Activated naive CD8-positive, alpha-beta T cell treated with anti-CD3 and anti-CD28 coated beads, Interleukin-2, amount 50 U/mL, for 24 hours (primary cell): ENCODE results near the gene ART4.
A peak's percentile ranks its signal among the peaks of the same experiment; 100 is the strongest.

Experiments
- ATAC-seq: fragments of 150-1000 bp; cut with Tn5 transposase; one replicate; pipeline ENCODE4 v1.10.0; 2021
- DNase-seq: peaks from one replicate; pipeline ENCODE4 v3.0.0; 2021
- H3K27ac Mint-ChIP-seq: one replicate; pipeline ENCODE4 v1.8.0; 2021; ENCODE audit warnings: mild to moderate bottlenecking, mixed read lengths
- H3K27me3 Mint-ChIP-seq: one replicate; pipeline ENCODE4 v1.8.0; 2021; ENCODE audit warnings: mixed read lengths
- H3K36me3 Mint-ChIP-seq: one replicate; pipeline ENCODE4 v1.8.0; 2021; ENCODE audit warnings: low read depth, mixed read lengths
- H3K4me1 Mint-ChIP-seq: one replicate; pipeline ENCODE4 v1.8.0; 2021; ENCODE audit warnings: mixed read lengths
- H3K4me3 Mint-ChIP-seq: one replicate; pipeline ENCODE4 v1.8.0; 2021; ENCODE audit warnings: mild to moderate bottlenecking, moderate library complexity, mixed read lengths
- H3K9me3 Mint-ChIP-seq: one replicate; pipeline ENCODE4 v1.8.0; 2021; ENCODE audit warnings: mixed read lengths

Gene ART4

DNA sequence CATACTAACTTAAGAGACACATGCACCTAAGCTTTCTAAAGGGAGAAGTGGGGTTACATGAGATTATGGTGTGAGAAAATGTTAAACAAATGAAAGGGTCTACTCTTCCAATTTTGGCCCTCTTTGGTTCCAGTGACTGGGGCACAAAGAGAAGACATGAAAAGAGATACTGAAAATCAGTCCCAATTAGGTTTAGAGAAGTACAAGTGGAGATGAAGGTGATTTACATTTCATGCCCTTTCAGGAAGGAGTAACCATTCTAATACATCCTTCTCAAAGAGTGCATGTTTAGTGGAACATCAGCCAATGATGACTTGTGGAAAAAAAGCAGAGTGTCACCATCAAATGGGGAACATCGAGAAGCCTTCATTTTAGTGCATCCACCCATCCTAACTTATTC, 27.9 kb upstream of the ART4 start:
- DNase-seq (no peak), ATAC-seq (no peak)
- H3K27me3 Mint-ChIP-seq = peaks cover 3% of the 10 kb centered on the region
- peaks cover 3% of the 10 kb centered on the region for H3K36me3 Mint-ChIP-seq
- H3K27ac Mint-ChIP-seq = no peak overlapping the region
- no peaks in the 10 kb centered on the region for H3K4me1 Mint-ChIP-seq
- H3K9me3 Mint-ChIP-seq = peaks cover 4% of the 10 kb centered on the region
- H3K4me3 Mint-ChIP-seq = no peak overlapping the region

- ATAC-seq (no peak), DNase-seq (no peak)
- Mint-ChIP-seq H3K4me3 (no peak overlapping the region), H3K36me3 (peaks cover 3% of the 10 kb centered on the region), H3K4me1 (no peaks in the 10 kb centered on the region), H3K27ac (no peak overlapping the region), H3K9me3 (peaks cover 8% of the 10 kb centered on the region), H3K27me3 (peaks cover 3% of the 10 kb centered on the region)
These were observed 25.7 kb upstream of the ART4 start for GRCh38 chr12:14868916-14869506.

GRCh38 chr12:14860490-14860889, 17.2 kb upstream of the ART4 start:
- no peak for DNase-seq
- H3K36me3 Mint-ChIP-seq = peaks cover 8% of the 10 kb centered on the region
- peaks cover 7% of the 10 kb centered on the region for H3K4me1 Mint-ChIP-seq
- no peak overlapping the region for H3K27ac Mint-ChIP-seq
- H3K27me3 Mint-ChIP-seq = no peaks in the 10 kb centered on the region
- peaks cover 29% of the 10 kb centered on the region for H3K9me3 Mint-ChIP-seq
- ATAC-seq = no peak
- H3K4me3 Mint-ChIP-seq = no peak overlapping the region

DNA sequence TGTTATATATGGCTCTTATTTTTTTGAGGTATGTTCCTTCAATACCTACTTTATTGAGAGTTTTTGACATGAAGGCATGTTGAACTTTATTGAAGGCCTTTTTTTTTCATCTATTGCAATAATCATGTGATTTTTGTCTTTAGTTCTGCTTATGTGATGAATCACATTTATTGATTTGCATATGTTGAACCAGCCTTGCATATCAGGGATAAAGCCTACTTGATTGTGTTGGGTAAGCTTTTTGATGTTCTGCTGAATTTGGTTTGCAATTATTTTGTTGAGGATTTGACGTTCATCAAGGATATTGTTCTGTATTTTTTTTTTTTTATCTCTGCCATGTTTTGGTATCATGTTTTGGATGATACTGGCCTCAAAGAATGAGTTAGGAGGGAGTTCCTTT, 15.2 kb upstream of the ART4 start:
- Mint-ChIP-seq H3K9me3 (peaks cover 29% of the 10 kb centered on the region), H3K4me1 (peaks cover 9% of the 10 kb centered on the region), H3K36me3 (peaks cover 8% of the 10 kb centered on the region), H3K4me3 (no peak overlapping the region), H3K27me3 (no peaks in the 10 kb centered on the region), H3K27ac (no peak overlapping the region)
- DNase-seq = no peak
- no peak for ATAC-seq

DNA sequence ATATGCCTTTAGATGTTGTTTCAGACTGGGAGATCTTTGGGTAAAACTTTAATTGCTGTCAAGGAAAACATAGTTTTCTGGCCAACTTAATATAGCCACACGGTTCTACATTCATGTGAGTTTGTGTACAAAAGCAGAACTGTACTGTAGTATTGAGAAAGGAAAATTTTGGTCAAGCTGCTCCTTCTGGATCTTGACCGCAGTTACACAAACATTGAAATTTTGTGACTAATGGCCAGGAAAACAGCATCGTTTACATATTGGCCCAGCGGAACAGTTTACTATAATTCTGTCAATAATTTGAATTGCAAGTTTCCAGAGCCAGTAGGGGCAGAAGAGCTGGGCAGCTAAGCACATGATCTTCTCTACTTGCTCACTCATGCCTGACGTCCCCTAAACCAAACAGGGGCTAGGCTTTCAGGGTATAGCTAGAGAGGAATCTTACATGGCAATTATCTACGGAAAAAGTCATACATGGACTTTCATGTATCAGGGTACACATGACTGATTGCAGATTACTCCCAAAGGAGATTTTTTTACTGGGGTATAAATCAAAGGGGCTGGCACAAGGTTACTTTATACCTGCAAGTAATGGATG, 11.4 kb upstream of the ART4 start:
- Mint-ChIP-seq H3K9me3 (peaks cover 17% of the 10 kb centered on the region), H3K27me3 (no peaks in the 10 kb centered on the region), H3K36me3 (peaks cover 1% of the 10 kb centered on the region), H3K4me1 (peaks cover 9% of the 10 kb centered on the region), H3K27ac (no peak overlapping the region), H3K4me3 (no peak overlapping the region)
- ATAC-seq = no peak
- no peak for DNase-seq

DNA sequence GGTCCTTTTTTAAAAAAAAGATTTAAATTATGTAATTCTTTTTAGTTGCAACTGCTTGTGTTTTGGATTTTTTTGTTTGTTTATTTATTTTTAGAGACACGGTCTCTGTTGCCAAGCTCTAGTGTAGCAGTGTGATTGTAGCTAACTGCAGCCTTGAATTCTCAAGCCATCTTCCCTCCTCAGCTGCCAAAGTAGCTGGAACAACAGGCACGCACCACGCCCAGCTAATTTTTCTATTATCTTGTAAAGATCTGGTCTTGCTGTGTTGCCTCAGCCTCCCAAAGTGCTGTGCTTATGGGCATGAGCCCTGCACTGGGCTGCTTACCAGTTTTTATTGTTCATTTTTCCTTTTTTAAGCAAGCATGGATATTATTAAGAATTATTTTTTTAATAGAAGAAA, 10.6 kb upstream of the ART4 start:
- Mint-ChIP-seq H3K4me3 (no peak overlapping the region), H3K9me3 (peaks cover 10% of the 10 kb centered on the region), H3K36me3 (no peaks in the 10 kb centered on the region), H3K27ac (no peak overlapping the region), H3K27me3 (no peaks in the 10 kb centered on the region), H3K4me1 (peaks cover 9% of the 10 kb centered on the region)
- ATAC-seq (no peak), DNase-seq (no peak)

- no peaks in the 10 kb centered on the region for H3K27me3 Mint-ChIP-seq
- peak overlapping the region; percentile 28 for H3K27ac Mint-ChIP-seq
- no peak for DNase-seq
- H3K36me3 Mint-ChIP-seq = no peaks in the 10 kb centered on the region
- peaks cover 6% of the 10 kb centered on the region for H3K9me3 Mint-ChIP-seq
- no peak for ATAC-seq
- no peak overlapping the region for H3K4me3 Mint-ChIP-seq
- H3K4me1 Mint-ChIP-seq = peaks cover 3% of the 10 kb centered on the region
These were observed 9.6 kb upstream of the ART4 start for GRCh38 chr12:14852880-14853279.

- no peak for DNase-seq
- Mint-ChIP-seq H3K4me3 (no peak overlapping the region), H3K27ac (no peak overlapping the region), H3K36me3 (no peaks in the 10 kb centered on the region), H3K9me3 (no peaks in the 10 kb centered on the region), H3K27me3 (no peaks in the 10 kb centered on the region), H3K4me1 (peaks cover 9% of the 10 kb centered on the region)
- ATAC-seq = no peak
These were observed 7.8 kb upstream of the ART4 start for GRCh38 chr12:14850929-14851663.

- H3K4me3 Mint-ChIP-seq = no peak overlapping the region
- no peak for DNase-seq
- no peaks in the 10 kb centered on the region for H3K36me3 Mint-ChIP-seq
- no peak overlapping the region for H3K27ac Mint-ChIP-seq
- no peak for ATAC-seq
- H3K27me3 Mint-ChIP-seq = no peaks in the 10 kb centered on the region
- no peaks in the 10 kb centered on the region for H3K9me3 Mint-ChIP-seq
- H3K4me1 Mint-ChIP-seq = peaks cover 13% of the 10 kb centered on the region
These were observed 6.3 kb upstream of the ART4 start for GRCh38 chr12:14849661-14850060.

GRCh38 chr12:14846876-14847580, 3.7 kb upstream of the ART4 start:
- Mint-ChIP-seq H3K27ac (no peak overlapping the region), H3K4me1 (peaks cover 13% of the 10 kb centered on the region), H3K4me3 (no peak overlapping the region), H3K27me3 (no peaks in the 10 kb centered on the region), H3K9me3 (no peaks in the 10 kb centered on the region), H3K36me3 (no peaks in the 10 kb centered on the region)
- DNase-seq (no peak), ATAC-seq (no peak)

DNA sequence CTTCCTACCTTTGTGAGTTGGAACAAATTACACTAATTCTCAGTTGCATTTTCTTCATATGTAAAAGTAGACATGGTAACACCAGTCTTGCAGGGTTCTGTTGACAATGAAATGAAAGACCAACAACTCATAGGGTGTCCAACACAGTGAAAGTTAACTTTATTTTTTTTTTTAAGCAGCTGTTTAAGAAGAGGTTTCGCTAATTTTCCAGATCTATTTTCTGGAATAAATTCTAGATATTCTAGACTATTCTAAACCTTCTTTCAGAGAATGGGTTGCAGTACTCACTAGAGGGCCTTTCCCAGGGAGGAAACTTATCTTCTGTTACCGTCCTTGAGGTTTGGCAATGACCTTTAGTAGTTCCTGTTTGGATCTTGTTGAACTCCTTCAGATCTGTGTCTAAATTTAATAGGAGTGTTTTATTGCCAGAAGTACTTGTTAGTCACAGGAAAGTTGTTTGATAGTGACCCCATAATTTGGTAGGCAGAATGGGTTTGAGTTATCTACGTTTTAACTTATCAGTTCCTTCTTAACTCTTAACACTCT, 2.8 kb upstream of the ART4 start:
- peaks cover 13% of the 10 kb centered on the region for H3K4me1 Mint-ChIP-seq
- no peaks in the 10 kb centered on the region for H3K27me3 Mint-ChIP-seq
- peak overlapping the region; percentile 20 for H3K27ac Mint-ChIP-seq
- peak; percentile 40 for ATAC-seq
- no peak overlapping the region for H3K4me3 Mint-ChIP-seq
- no peak for DNase-seq
- H3K9me3 Mint-ChIP-seq = no peaks in the 10 kb centered on the region
- no peaks in the 10 kb centered on the region for H3K36me3 Mint-ChIP-seq

DNA sequence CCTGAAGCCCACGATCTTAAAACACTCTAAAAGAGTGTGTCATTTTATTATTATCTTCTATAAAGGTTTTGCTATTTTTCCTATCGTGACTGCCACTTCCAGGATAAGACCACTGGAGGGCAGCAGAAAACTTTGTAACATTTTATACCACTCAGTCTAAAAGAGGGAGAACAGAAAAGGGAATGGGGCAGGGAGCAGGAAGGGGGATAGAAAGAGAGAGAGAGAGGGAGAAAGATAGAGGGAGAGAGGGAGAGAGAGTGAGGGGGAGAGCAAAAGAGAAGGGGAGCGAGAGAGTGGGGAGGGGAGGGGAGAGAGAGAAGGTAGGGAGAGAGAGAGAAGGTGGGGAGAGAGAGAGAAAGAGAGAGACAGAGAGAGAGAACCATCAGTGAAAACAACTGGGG, 2.0 kb upstream of the ART4 start:
- Mint-ChIP-seq H3K4me1 (peaks cover 13% of the 10 kb centered on the region), H3K27me3 (no peaks in the 10 kb centered on the region), H3K27ac (peak overlapping the region; percentile 66), H3K9me3 (no peaks in the 10 kb centered on the region), H3K4me3 (no peak overlapping the region), H3K36me3 (no peaks in the 10 kb centered on the region)
- ATAC-seq (peak; percentile 28), DNase-seq (peak; percentile 32)

DNA sequence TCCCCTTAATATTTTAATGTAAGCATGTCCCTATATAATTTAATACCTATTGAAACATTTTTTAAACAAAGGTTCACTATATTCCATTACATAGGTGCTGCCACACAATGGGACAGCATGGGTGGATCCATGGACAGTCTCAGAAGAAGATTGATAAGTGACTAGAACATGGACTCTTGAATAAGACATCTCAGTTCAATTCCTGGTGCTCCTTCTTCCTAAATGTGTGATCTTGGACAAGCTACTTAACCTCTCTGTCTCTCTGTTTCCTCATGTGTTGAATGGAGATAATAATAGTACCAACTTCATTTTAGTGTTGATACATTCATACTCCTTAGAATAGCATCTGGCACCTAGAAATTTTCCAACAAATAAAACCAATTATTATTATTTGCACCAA, 1.1 kb upstream of the ART4 start:
- ATAC-seq = no peak
- peaks cover 13% of the 10 kb centered on the region for H3K4me1 Mint-ChIP-seq
- no peak overlapping the region for H3K4me3 Mint-ChIP-seq
- H3K9me3 Mint-ChIP-seq = no peaks in the 10 kb centered on the region
- no peak for DNase-seq
- no peak overlapping the region for H3K27ac Mint-ChIP-seq
- H3K36me3 Mint-ChIP-seq = no peaks in the 10 kb centered on the region
- H3K27me3 Mint-ChIP-seq = no peaks in the 10 kb centered on the region

- Mint-ChIP-seq H3K9me3 (no peaks in the 10 kb centered on the region), H3K27me3 (peaks cover 2% of the 10 kb centered on the region), H3K4me1 (peaks cover 13% of the 10 kb centered on the region), H3K36me3 (no peaks in the 10 kb centered on the region), H3K4me3 (no peak overlapping the region), H3K27ac (no peak overlapping the region)
- ATAC-seq = no peak
- no peak for DNase-seq
These were observed 1.0 kb downstream of the ART4 start for GRCh38 chr12:14842315-14842714.

- no peaks in the 10 kb centered on the region for H3K9me3 Mint-ChIP-seq
- no peak overlapping the region for H3K4me3 Mint-ChIP-seq
- no peak overlapping the region for H3K27ac Mint-ChIP-seq
- H3K36me3 Mint-ChIP-seq = no peaks in the 10 kb centered on the region
- DNase-seq (no peak), ATAC-seq (no peak)
- H3K4me1 Mint-ChIP-seq = peaks cover 13% of the 10 kb centered on the region
- peaks cover 2% of the 10 kb centered on the region for H3K27me3 Mint-ChIP-seq
These were observed 1.6 kb downstream of the ART4 start for GRCh38 chr12:14841761-14842160.
